Measurements from ENCODE around the gene ABCA9. TPM values are rescaled to one million over a fixed set of nuclear protein-coding genes. Genes with fewer than 3 reads are reported as not detected.
"Not testable (repeated sequence)": the region's sequence is repeated elsewhere in the genome, so short reads cannot be mapped to it uniquely, and the experiment has no call there.

The ABCA9 gene
- total RNA-seq, 2 donors from 2014 or later: 2.2 to 8.1 TPM

- ATAC-seq: no peak
Measured at GRCh38 chr17:68972119-68972704, 88.5 kb downstream of the ABCA9 start.

GRCh38 chr17:68969101-68969500, 91.6 kb downstream of the ABCA9 start:
- no peak for DNase-seq
- intact Hi-C loops (cut with DNase I, micrococcal nuclease): no loop called here
- ATAC-seq: no peak

More at GRCh38 chr17:68972119-68972704, 88.5 kb downstream of the ABCA9 start:
- intact Hi-C loops (cut with DNase I, micrococcal nuclease): loop anchor here in 1 of 2 donors (5.0 kb wide), 1 partner anchor 195 kb away; no protein-coding TSS in a partner anchor
- no peak for DNase-seq

GRCh38 chr17:68963958-68964357, 96.8 kb downstream of the ABCA9 start:
- ATAC-seq (no peak), DNase-seq (no peak)
- intact Hi-C loops (cut with DNase I, micrococcal nuclease): no loop called here

- intact Hi-C loops (cut with DNase I, micrococcal nuclease): no loop called here
- no peak for DNase-seq
- no peak for ATAC-seq
Measured at GRCh38 chr17:68961214-68961882, 99.4 kb downstream of the ABCA9 start.

GRCh38 chr17:68959117-68959516, 101.6 kb downstream of the ABCA9 start:
- DNase-seq; intact Hi-C loops (cut with DNase I, micrococcal nuclease); ATAC-seq: not testable (repeated sequence)

- intact Hi-C loops (cut with DNase I, micrococcal nuclease): no loop called here
- ATAC-seq (no peak), DNase-seq (no peak)
Measured at GRCh38 chr17:68957944-68958343, 102.8 kb downstream of the ABCA9 start.

- intact Hi-C loops (cut with DNase I, micrococcal nuclease): no loop called here
- no peak for DNase-seq
- no peak for ATAC-seq
Measured at GRCh38 chr17:68955181-68955841, 105.4 kb downstream of the ABCA9 start, which contains the start of gene ABCA8. TSS of gene ABCA8 (minus strand) at chr17:68955392. CDS start at chr17:68942034, 13,358 bp downstream.

GRCh38 chr17:68954146-68954896, 106.4 kb downstream of the ABCA9 start:
- no peak for ATAC-seq
- intact Hi-C loops (cut with DNase I, micrococcal nuclease): no loop called here
- no peak for DNase-seq

GRCh38 chr17:68953340-68953997, 107.3 kb downstream of the ABCA9 start:
- intact Hi-C loops (cut with DNase I, micrococcal nuclease): no loop called here
- no peak for ATAC-seq
- no peak for DNase-seq

- no peak for ATAC-seq
- intact Hi-C loops (cut with DNase I, micrococcal nuclease): no loop called here
- no peak for DNase-seq
Measured at GRCh38 chr17:68950725-68951124, 110.0 kb downstream of the ABCA9 start.

GRCh38 chr17:68947868-68948267, 112.9 kb downstream of the ABCA9 start:
- ATAC-seq; intact Hi-C loops (cut with DNase I, micrococcal nuclease); DNase-seq: not testable (repeated sequence)

GRCh38 chr17:68944435-68945035, 116.2 kb downstream of the ABCA9 start:
- no peak for DNase-seq
- intact Hi-C loops (cut with DNase I, micrococcal nuclease): no loop called here

GRCh38 chr17:68943812-68944182, 116.9 kb downstream of the ABCA9 start:
- ATAC-seq; DNase-seq; intact Hi-C loops (cut with DNase I, micrococcal nuclease): not testable (repeated sequence)

More at GRCh38 chr17:68944435-68945035, 116.2 kb downstream of the ABCA9 start:
- no peak for ATAC-seq

- intact Hi-C loops (cut with DNase I, micrococcal nuclease): no loop called here
- ATAC-seq (no peak), DNase-seq (no peak)
Measured at GRCh38 chr17:68943123-68943811, 117.5 kb downstream of the ABCA9 start.

- intact Hi-C loops (cut with DNase I, micrococcal nuclease): no loop called here
- DNase-seq (no peak), ATAC-seq (no peak)
Measured at GRCh38 chr17:68942389-68942788, 118.3 kb downstream of the ABCA9 start.

GRCh38 chr17:68941761-68942160, 119.0 kb downstream of the ABCA9 start:
- DNase-seq: no peak
- intact Hi-C loops (cut with DNase I, micrococcal nuclease): no loop called here
- no peak for ATAC-seq

GRCh38 chr17:68939195-68939594, 121.5 kb downstream of the ABCA9 start:
- DNase-seq: no peak
- intact Hi-C loops (cut with DNase I, micrococcal nuclease): no loop called here

More at GRCh38 chr17:68939195-68939594, 121.5 kb downstream of the ABCA9 start:
- no peak for ATAC-seq
